HUES64 (cell line): ENCODE measurements around the gene TRIM2.

ENCODE experiments used
- H3K27ac ChIP-seq: 2 replicates; pipeline ENCODE4 v1.7.0; 2013; ENCODE audit warnings: low read depth, low read length, inconsistent platforms
- H3K27me3 ChIP-seq: 2 replicates; pipeline ENCODE4 v1.6.1; 2013; ENCODE audit warnings: mild to moderate bottlenecking, low read length; ENCODE audit not compliant: insufficient read depth
- H3K36me3 ChIP-seq: 2 replicates; pipeline ENCODE4 v1.6.1; 2013; ENCODE audit warnings: mild to moderate bottlenecking, low read length; ENCODE audit not compliant: insufficient read depth
- H3K4me1 ChIP-seq: 2 replicates; pipeline ENCODE4 v1.6.1; 2013; ENCODE audit warnings: mild to moderate bottlenecking, low read length, moderate library complexity; ENCODE audit not compliant: insufficient read depth
- H3K4me3 ChIP-seq: 2 replicates; pipeline ENCODE4 v1.5.1; 2013; ENCODE audit warnings: mild to moderate bottlenecking, low read length, moderate library complexity
- H3K9ac ChIP-seq: 2 replicates; pipeline ENCODE4 v1.6.1; 2013; ENCODE audit warnings: mild to moderate bottlenecking, low read depth, low read length
- H3K9me3 ChIP-seq: 2 replicates; pipeline ENCODE4 v1.6.1; 2013; ENCODE audit warnings: low read depth, low read length; ENCODE audit not compliant: insufficient read depth
- WGBS: fragments of 150-250, 120-280 bp; methylation state at CpG from one replicate; pipeline ENCODE4 v1.1.7; 2013; ENCODE audit warnings: missing lambda C conversion rate; 5-methylcytosine and 5-hydroxymethylcytosine counted together

Gene TRIM2

DNA sequence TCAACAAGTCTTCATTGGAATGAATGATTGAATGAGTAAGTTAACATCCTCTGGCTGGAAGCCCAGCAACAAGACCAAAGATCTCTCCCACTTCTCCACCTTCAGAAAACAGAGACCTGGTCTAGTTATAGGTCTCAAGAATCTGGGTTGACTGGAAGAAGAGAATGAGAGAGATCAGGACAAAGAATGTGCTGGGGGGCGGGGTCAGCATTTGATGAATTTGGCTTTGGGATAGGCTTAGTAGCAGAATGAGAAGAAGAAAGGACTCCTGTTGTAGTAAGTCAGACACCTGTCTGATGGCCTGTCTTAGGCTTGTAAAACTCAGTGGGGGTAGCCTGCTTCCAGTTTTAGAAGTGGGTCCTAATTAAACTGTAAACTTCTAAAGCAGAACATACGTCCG is 51.0 kb downstream of the TRIM2 start:
- Histone ChIP-seq H3K4me3 (no peak overlapping the region), H3K9ac (no peak overlapping the region), H3K27me3 (no peaks in the 10 kb centered on the region), H3K27ac (no peak overlapping the region), H3K9me3 (no peaks in the 10 kb centered on the region), H3K4me1 (peaks cover 62% of the 10 kb centered on the region), H3K36me3 (no peaks in the 10 kb centered on the region)
- 79% methylated on average over 3 of the region's 3 CpGs for WGBS

DNA sequence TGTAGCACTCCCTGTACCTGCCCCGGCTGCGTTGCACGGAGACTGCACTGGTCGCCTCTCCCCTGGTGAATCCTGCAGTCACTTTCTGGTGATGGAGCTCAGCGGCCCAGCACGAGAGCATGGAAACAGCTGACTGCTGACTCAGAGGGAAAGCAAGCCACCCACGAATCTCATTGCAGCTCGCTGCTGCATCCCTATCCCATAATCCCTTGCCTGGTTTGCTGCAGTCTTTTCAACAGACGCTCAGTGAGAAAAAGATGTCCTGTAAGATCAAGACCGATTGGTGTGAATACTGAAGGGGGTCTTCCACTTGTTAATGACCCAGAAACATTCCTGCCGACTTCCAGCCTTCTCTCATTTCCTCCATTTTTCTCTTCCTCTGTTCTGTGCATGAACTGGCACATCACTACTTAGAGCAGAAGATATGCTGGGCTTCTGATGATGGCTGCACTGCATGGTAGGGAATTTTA is 52.9 kb downstream of the TRIM2 start:
- H3K4me1 ChIP-seq = peaks cover 71% of the 10 kb centered on the region
- peak overlapping the region; percentile 61 for H3K4me3 ChIP-seq
- H3K27ac ChIP-seq = peak overlapping the region; percentile 93
- H3K27me3 ChIP-seq = no peaks in the 10 kb centered on the region
- H3K9ac ChIP-seq = peak overlapping the region; percentile 80
- 4% methylated on average over 11 of the region's 11 CpGs for WGBS
- no peaks in the 10 kb centered on the region for H3K9me3 ChIP-seq
- H3K36me3 ChIP-seq = no peaks in the 10 kb centered on the region

DNA sequence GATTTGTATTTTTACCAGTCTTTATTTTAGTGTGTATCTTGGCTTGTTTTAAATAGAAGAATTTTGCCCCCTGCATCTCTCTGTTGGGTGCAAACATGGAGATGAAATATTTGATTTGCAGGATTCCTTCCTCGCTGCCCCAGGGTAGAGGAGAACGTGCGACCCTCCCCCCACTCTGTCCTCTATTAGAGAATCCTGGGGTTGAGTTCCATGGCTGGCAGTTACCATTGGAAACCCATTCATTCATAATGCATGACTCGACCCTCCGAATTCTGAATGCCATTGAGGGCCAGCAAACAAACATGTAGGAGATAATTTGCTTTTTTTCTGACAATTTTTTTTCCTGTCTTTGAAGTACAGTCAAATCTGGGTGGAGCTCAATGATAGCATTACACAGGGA is 53.7 kb downstream of the TRIM2 start:
- no peaks in the 10 kb centered on the region for H3K27me3 ChIP-seq
- peak overlapping the region; percentile 80 for H3K9ac ChIP-seq
- H3K4me1 ChIP-seq = peaks cover 71% of the 10 kb centered on the region
- 5% methylated on average over 5 of the region's 5 CpGs for WGBS
- H3K4me3 ChIP-seq = peak overlapping the region; percentile 61
- peak overlapping the region; percentile 93 for H3K27ac ChIP-seq
- H3K9me3 ChIP-seq = no peaks in the 10 kb centered on the region; the same call in 1 of the 2 replicates
- H3K36me3 ChIP-seq = no peaks in the 10 kb centered on the region

DNA sequence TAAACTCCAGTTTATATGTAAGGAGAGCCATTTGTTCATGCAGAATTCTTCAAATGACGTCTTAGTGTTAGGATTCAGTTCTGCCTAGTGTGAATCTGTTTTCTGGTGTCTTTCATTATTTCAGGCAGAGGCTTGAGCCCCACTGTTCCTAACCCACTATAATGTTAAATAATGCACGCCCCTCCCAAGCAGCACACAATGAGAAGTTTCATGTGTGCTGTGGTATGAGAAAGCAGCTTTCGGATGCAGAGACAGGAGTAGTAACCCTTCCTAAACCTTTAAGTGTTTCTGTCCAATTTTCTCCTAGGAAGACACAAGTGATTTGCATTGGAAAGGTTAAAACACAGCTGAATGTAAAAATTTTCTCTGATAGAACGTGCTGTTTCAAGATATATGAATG is 54.5 kb downstream of the TRIM2 start:
- 5% methylated on average over 2 of the region's 4 CpGs for WGBS
- H3K9ac ChIP-seq = peak overlapping the region; percentile 80
- peak overlapping the region; percentile 93 for H3K27ac ChIP-seq
- peak overlapping the region; percentile 61 for H3K4me3 ChIP-seq
- no peaks in the 10 kb centered on the region for H3K27me3 ChIP-seq
- H3K9me3 ChIP-seq = no peaks in the 10 kb centered on the region; the same call in 1 of the 2 replicates
- H3K4me1 ChIP-seq = peaks cover 71% of the 10 kb centered on the region
- no peaks in the 10 kb centered on the region for H3K36me3 ChIP-seq

DNA sequence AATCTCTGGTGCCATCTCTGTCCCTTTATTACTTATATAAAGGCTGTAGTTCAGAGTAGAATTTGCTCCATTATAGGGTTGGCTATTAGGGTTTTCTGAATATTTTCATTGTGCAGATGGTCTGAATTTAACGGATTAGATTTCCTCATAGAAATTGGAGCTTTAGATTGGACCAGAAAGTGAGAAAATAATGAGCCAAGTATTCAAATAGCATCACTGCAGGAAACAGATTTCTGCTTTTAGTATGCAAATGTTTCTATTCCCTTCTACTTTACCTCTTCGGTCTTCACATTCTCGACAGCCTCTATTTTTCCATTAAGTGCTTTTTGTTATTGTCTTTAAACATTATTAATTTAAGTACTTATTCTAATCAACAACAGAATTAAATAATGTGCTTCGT is 55.4 kb downstream of the TRIM2 start:
- Histone ChIP-seq H3K4me3 (peak overlapping the region; percentile 61), H3K36me3 (no peaks in the 10 kb centered on the region), H3K9me3 (no peaks in the 10 kb centered on the region; the same call in 1 of the 2 replicates), H3K4me1 (peaks cover 71% of the 10 kb centered on the region), H3K27me3 (no peaks in the 10 kb centered on the region), H3K9ac (peak overlapping the region; percentile 80), H3K27ac (peak overlapping the region; percentile 93)
- 1% methylated on average over 2 of the region's 4 CpGs for WGBS

DNA sequence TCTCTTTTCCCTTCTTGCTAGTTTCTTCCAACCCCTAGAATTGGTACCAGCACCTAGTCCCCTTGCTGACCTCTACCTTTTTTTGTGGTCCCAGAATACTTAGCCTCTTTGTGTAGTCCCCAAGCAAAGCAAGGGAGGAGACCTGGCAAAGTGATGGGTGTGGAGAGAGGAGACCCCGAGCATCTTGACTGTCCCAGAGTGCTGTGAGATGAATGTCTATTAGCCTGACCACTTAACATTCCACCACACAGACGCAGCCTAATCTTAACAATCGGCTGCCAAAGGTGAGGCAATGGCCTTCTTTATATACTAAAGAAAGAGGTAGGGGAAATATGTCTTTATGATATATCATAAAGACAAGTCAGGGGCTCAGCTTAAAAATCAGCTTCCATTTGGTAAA is 55.9 kb downstream of the TRIM2 start:
- H3K4me1 ChIP-seq = peaks cover 66% of the 10 kb centered on the region
- no peaks in the 10 kb centered on the region for H3K36me3 ChIP-seq
- no peaks in the 10 kb centered on the region for H3K27me3 ChIP-seq
- H3K4me3 ChIP-seq = peak overlapping the region; percentile 61
- no peaks in the 10 kb centered on the region; the same call in 1 of the 2 replicates for H3K9me3 ChIP-seq
- 0% methylated on average over 1 of the region's 3 CpGs for WGBS
- peak overlapping the region; percentile 80 for H3K9ac ChIP-seq
- H3K27ac ChIP-seq = peak overlapping the region; percentile 93

DNA sequence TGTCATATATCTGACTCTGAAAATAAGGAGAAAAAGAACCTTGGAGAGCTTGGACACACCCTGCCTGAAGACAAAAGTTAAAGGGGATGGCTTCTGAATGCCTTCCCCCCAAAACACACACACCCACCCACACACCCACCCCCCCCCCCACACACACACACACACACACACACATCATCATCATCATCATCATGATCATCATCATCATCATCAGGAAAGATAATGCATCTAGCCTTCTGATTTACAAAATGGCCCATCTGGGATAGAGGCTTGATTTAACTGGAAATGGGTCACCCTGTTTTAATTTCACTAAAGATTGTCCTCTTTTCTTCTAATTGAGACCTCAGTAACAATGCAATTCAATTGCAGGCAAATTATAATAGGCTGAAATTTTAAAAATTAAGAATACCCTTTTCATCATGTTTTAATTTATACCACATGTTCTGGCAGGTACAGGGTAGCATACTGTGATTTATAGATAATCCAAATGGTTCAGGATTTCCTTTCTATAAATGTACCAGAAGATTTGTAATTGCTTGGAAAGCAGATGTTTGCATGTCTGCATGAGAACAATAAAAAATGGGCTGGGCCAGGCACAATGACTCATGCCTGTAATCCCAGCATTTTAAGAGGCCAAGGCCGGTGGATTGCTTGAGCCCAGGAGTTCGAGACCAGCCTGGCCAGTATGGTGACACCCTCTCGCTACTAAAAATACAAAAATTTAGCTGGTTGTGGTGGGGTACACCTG is 56.5 kb downstream of the TRIM2 start:
- no peaks in the 10 kb centered on the region for H3K36me3 ChIP-seq
- peak overlapping the region; percentile 93 for H3K27ac ChIP-seq
- peak overlapping the region; percentile 61 for H3K4me3 ChIP-seq
- WGBS = 83% methylated on average over 3 of the region's 3 CpGs
- H3K4me1 ChIP-seq = peaks cover 60% of the 10 kb centered on the region
- no peaks in the 10 kb centered on the region; the same call in 1 of the 2 replicates for H3K9me3 ChIP-seq
- no peaks in the 10 kb centered on the region for H3K27me3 ChIP-seq
- 0 out of 2 replicates have a peak overlapping the region, but pooled peaks have one; percentile 80 for H3K9ac ChIP-seq

DNA sequence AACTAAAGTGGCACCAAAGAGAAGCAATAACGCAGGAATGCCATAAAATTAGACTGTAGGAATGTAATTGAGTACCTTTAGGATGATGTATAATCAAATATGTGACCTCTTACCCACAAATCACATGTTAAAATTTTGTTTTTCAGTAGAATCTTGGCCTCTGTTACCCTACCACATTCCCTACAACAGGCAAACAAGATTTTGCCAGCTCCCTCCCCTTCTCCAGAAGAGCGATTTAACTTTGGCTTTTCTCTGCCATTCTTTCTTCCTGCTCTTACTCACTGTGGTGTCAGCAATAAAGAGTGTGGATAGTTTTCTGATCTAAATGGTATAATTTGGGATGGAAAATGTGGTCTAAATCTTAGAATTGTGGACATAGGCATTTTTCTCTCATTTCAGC is 57.2 kb downstream of the TRIM2 start:
- Histone ChIP-seq H3K4me1 (peaks cover 55% of the 10 kb centered on the region), H3K27ac (peak overlapping the region; percentile 63), H3K9ac (no peak overlapping the region), H3K9me3 (no peaks in the 10 kb centered on the region; the same call in 1 of the 2 replicates), H3K27me3 (no peaks in the 10 kb centered on the region), H3K4me3 (no peak overlapping the region), H3K36me3 (no peaks in the 10 kb centered on the region)
- 100% methylated on average over 1 of the region's 2 CpGs for WGBS

DNA sequence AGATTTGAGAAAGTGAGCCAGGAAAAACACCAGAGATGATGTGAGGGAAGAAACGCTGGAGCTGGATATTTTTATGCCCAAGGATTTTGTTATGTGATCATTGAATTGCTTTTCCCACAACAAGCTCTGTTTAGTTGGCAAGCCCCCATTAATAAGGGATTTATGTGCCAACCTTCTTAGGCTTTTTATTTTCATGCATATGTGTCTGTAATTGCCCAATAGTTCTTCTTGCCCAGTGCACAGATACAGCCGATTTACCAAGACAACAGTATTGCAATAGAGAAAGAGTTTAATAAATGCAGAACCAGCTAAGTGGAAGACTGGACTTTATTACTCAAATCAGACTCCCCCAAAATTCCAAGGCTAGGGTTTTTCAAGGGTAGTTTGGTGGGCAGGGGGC is 57.7 kb downstream of the TRIM2 start:
- Histone ChIP-seq H3K4me1 (peaks cover 50% of the 10 kb centered on the region), H3K27me3 (no peaks in the 10 kb centered on the region), H3K27ac (no peak overlapping the region), H3K9me3 (no peaks in the 10 kb centered on the region; the same call in 1 of the 2 replicates), H3K4me3 (no peak overlapping the region), H3K9ac (no peak overlapping the region), H3K36me3 (no peaks in the 10 kb centered on the region)
- 100% methylated on average over 2 of the region's 2 CpGs for WGBS

DNA sequence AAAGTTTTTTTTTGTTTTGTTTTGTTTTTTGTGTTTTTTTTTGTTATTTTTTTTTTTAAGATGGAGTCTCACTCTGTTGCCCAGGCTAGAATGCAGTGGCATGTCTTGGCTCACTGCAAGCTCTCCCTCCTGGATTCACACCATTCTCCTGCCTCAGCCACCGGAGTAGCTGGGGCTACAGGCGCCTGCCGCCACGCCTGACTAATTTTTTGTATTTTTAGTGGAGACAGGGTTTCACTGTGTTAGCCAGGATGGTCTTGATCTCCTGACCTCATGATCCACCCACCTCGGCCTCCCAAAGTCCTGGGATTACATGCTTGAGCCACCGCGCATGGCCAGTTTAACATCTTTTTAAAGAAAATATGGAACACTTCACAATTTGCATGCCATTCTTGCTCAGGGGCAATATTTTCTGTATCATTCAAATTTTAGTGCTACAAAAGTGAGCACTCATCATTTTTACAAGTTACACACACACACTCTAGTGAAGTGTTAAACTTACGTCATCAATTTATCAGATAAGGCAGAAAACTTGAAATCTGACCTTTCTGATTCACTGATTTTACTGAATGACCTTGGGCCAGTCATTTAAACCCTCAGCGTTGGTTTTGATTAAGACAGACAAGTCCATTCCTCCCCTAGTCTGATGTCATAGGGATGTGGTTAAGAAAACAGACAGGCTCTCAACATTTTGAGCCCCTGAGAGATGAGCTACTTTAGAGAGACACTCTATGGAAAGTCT is 61.2 kb downstream of the TRIM2 start:
- Histone ChIP-seq H3K9ac (no peak overlapping the region), H3K9me3 (no peaks in the 10 kb centered on the region; the same call in 1 of the 2 replicates), H3K4me1 (peaks cover 43% of the 10 kb centered on the region), H3K36me3 (no peaks in the 10 kb centered on the region; the same call in 1 of the 2 replicates), H3K4me3 (no peak overlapping the region), H3K27ac (no peak overlapping the region), H3K27me3 (no peaks in the 10 kb centered on the region)
- WGBS = 93% methylated on average over 5 of the region's 9 CpGs

DNA sequence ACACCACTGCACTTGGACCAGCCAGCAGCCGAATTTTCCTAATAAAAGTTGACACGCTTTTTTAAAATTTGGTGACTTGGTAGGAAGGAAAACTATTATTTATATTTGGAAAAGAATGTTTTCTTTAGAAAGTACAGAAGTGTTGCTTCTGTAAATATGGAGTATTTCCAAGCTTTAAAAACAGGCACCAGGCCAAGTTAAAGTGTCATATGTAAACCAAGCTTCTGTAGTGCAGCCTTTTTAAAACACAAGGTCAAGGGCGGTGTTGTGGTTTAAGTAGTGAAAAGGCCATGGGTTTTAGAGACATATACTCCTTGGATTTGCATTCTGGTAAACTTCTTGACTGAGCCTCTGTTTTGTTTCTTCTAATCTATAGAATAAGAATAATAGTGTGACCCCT is 62.7 kb downstream of the TRIM2 start:
- Histone ChIP-seq H3K4me3 (no peak overlapping the region), H3K36me3 (peaks cover 6% of the 10 kb centered on the region; the same call in 1 of the 2 replicates), H3K9ac (no peak overlapping the region), H3K27ac (no peak overlapping the region), H3K9me3 (no peaks in the 10 kb centered on the region; the same call in 1 of the 2 replicates), H3K4me1 (peaks cover 32% of the 10 kb centered on the region), H3K27me3 (no peaks in the 10 kb centered on the region)
- WGBS = 96% methylated on average over 3 of the region's 3 CpGs
